GM12878 (cell line): ENCODE measurements around the gene TMIGD3. TPM values are rescaled to one million over a fixed set of nuclear protein-coding genes. Genes with fewer than 3 reads are reported as not detected.

Experiments
- ATAC-seq: fragments of 200-7000 bp; cut with Tn5 transposase; 3 replicates; pipeline ENCODE4 v1.9.1; 2020; ENCODE audit warnings: mild to moderate bottlenecking, moderate library complexity
- BruUV-seq: library from RNA; stranded (reverse); fragments of 400-500 nt; replicated peaks from 2 replicates; lab custom pipeline; 2021; lab: Mats Ljungman, UMichigan
- CTCF ChIA-PET: fragments of 300-600 bp; sonication (Branson Sonifier 250); formaldehyde crosslinking; extraction: SDS; loops from one replicate; lab custom pipeline; 2021; ENCODE audit warnings: inconsistent platforms; lab: Yijun Ruan, JAX
- POLR2A ChIA-PET: fragments of 350-600 bp; formaldehyde crosslinking; extraction: SDS; loops from one replicate; lab custom pipeline; 2021; ENCODE audit warnings: inconsistent platforms; lab: Charles Lee
- RAD21 ChIA-PET: fragments of 300-600 bp; sonication (Branson Sonifier 250); formaldehyde crosslinking; loops from one replicate; lab custom pipeline; 2023; ENCODE audit warnings: antibody characterized with exemption; ENCODE audit not compliant: unreplicated experiment; lab: Charles Lee
- SMC1A ChIA-PET: fragments of 300-600 bp; sonication (Branson Sonifier 250); formaldehyde crosslinking; loops from one replicate; lab custom pipeline; 2023; ENCODE audit not compliant: unreplicated experiment, uncharacterized antibody; lab: Charles Lee
- DNase-seq: peaks from one replicate; pipeline ENCODE4 v3.0.0-alpha.2; 2011; ENCODE audit warnings: low read depth, low spot score
- FAIRE-seq: peaks from 3 replicates; lab custom pipeline; 2011; peaks lifted over from hg19 to GRCh38; lab: Jason Lieb, UNC
- H2AFZ ChIP-seq: 2 replicates; pipeline ENCODE4 v1.6.0; 2011; ENCODE audit warnings: low read depth, low read length, control low read depth; ENCODE audit not compliant: control insufficient read depth
- H3K27ac ChIP-seq: 2 replicates; pipeline ENCODE4 v1.5.1; 2011; ENCODE audit warnings: control low read depth; ENCODE audit not compliant: control insufficient read depth, insufficient read depth
- H3K27me3 ChIP-seq, 2 experiments: replicated peaks in 1 of 2; 2 replicates each; pipeline versions ENCODE4 v1.6.0 to v1.6.1; 2011; ENCODE audit warnings: low read length in 1 of 2; ENCODE audit not compliant: control insufficient read depth in 2 of 2, insufficient read depth in 2 of 2
- H3K36me3 ChIP-seq, 2 experiments: 2 replicates each; pipeline ENCODE4 v1.5.1; 2011; ENCODE audit warnings: low read length in 1 of 2; ENCODE audit not compliant: control insufficient read depth in 2 of 2, insufficient read depth in 2 of 2
- H3K4me1 ChIP-seq: 2 replicates; pipeline ENCODE4 v1.6.1; 2011; ENCODE audit warnings: mild to moderate bottlenecking, low read length, moderate library complexity, mixed read lengths; ENCODE audit not compliant: control insufficient read depth, insufficient read depth
- H3K4me2 ChIP-seq: 2 replicates; pipeline ENCODE4 v1.6.0; 2011; ENCODE audit warnings: control low read depth; ENCODE audit not compliant: control insufficient read depth, insufficient read depth
- H3K4me3 ChIP-seq: fragments of 200-600 bp; sonication (generic); 2 replicates; pipeline ENCODE4 v1.5.1; 2016
- H3K79me2 ChIP-seq: 2 replicates; pipeline ENCODE4 v1.6.0; 2011; ENCODE audit warnings: low read length; ENCODE audit not compliant: control insufficient read depth, insufficient read depth
- H3K9ac ChIP-seq: 2 replicates; pipeline ENCODE4 v1.8.0; 2011; ENCODE audit warnings: low read length, control low read depth, mixed read lengths; ENCODE audit not compliant: control insufficient read depth, insufficient read depth
- H3K9me3 ChIP-seq: replicated peaks from 3 replicates; pipeline ENCODE4 v1.5.1; 2011; ENCODE audit warnings: mild to moderate bottlenecking, low read length; ENCODE audit not compliant: control insufficient read depth, insufficient read depth
- H4K20me1 ChIP-seq: 2 replicates; pipeline ENCODE4 v1.6.0; 2011; ENCODE audit not compliant: control insufficient read depth, insufficient read depth
- CBFB ChIP-seq: IDR thresholded peaks from 2 replicates; pipeline ENCODE4 v1.6.1; 2016; ENCODE audit warnings: antibody characterized with exemption, low read depth
- FOXM1 ChIP-seq: IDR thresholded peaks from 2 replicates; pipeline ENCODE4 v1.6.1; 2012; ENCODE audit warnings: low read depth, mild to moderate bottlenecking, inconsistent platforms, low read length, moderate library complexity
- MTA3 ChIP-seq: IDR thresholded peaks from 2 replicates; pipeline ENCODE4 v1.6.1; 2012; ENCODE audit warnings: low read length, inconsistent platforms, borderline replicate concordance
- NFYA ChIP-seq: IDR thresholded peaks from 2 replicates; pipeline ENCODE4 v1.6.1; 2011; ENCODE audit warnings: low read depth, mild to moderate bottlenecking, low read length, improper control_type of control experiment, borderline replicate concordance
- NR2C2 ChIP-seq: IDR thresholded peaks from 2 replicates; pipeline ENCODE4 v1.6.1; 2011; ENCODE audit warnings: borderline replicate concordance, low read depth; ENCODE audit not compliant: control insufficient read depth, insufficient read length
- RAD21 ChIP-seq: IDR thresholded peaks from 2 replicates; pipeline ENCODE4 v1.6.1; 2011; ENCODE audit warnings: mild to moderate bottlenecking, low read depth, low read length, moderate library complexity; ENCODE audit not compliant: insufficient read depth
- SREBF1 ChIP-seq: IDR thresholded peaks from 2 replicates; pipeline ENCODE4 v1.6.1; 2012; ENCODE audit warnings: mild to moderate bottlenecking, low read length
- SUPT20H ChIP-seq: IDR thresholded peaks from 2 replicates; pipeline ENCODE4 v1.6.1; 2011; ENCODE audit warnings: low read depth, mild to moderate bottlenecking, low read length, moderate library complexity, borderline replicate concordance; ENCODE audit not compliant: control insufficient read depth
- WGBS: methylation state at CpG from one replicate; pipeline ENCODE4 v1.1.6; 2016; ENCODE audit warnings: low lambda C conversion rate; ENCODE audit not compliant: insufficient replicate concordance, insufficient coverage; ENCODE audit errors: missing lambda C conversion rate; 5-methylcytosine and 5-hydroxymethylcytosine counted together
- in situ Hi-C: fragments of 300-500 bp; cut with MboI; formaldehyde crosslinking; loops from 9 replicates; pipeline ENCODE4 v1.14.3; 2018; ENCODE audit warnings: mixed read lengths
- intact Hi-C: fragments of 100-400 bp; cut with micrococcal nuclease; formaldehyde crosslinking; loops from one replicate; pipeline ENCODE4 v1.14.2; 2022; ENCODE audit not compliant: unreplicated experiment
- polyA plus RNA-seq, 11 experiments: library from polyadenylated mRNA; depleted of rRNA in 4 of 11; unstranded in 6 of 11; stranded (reverse) in 5 of 11; fragments of >200 nt; fragmentation: Nextera tagmentation in 4 of 11; fragmentation: Illumina TruSeq in 1 of 11; extraction: Ambion mirVana in 4 of 11; extraction: Trizol in 1 of 11; gene quantifications; 1 replicate in 1 of 11; 2 replicates in 10 of 11; pipeline versions ENCODE4 v1.2.1 to v1.2.3, GENCODE V29; 2011 to 2016; ENCODE audit warnings: inconsistent platforms in 2 of 11, missing spikeins in 2 of 11, low read depth in 1 of 11
- total RNA-seq, 4 experiments: library from RNA; depleted of rRNA in 3 of 4; stranded (reverse); fragments of >200 nt in 3 of 4; fragmentation: Illumina TruSeq in 1 of 4; extraction: Trizol in 1 of 4; gene quantifications; 2 replicates each; pipeline versions ENCODE4 v1.2.1 to v1.2.3, GENCODE V29; 2013 to 2021
- TF ChIP-seq, protein P1 (sequence below), 3 experiments: IDR thresholded peaks in 2 of 3; conservative IDR thresholded peaks in 1 of 3; 2 replicates each; pipeline ENCODE4 v1.5.1; 2011; ENCODE audit warnings: low read depth in 3 of 3, low read length in 3 of 3, mild to moderate bottlenecking in 3 of 3, control low read depth in 2 of 3, moderate library complexity in 2 of 3, inconsistent platforms in 1 of 3, mixed read lengths in 1 of 3; ENCODE audit not compliant: control insufficient read depth in 2 of 3, insufficient read depth in 1 of 3; ENCODE audit errors: extremely low read depth in 1 of 3

TMIGD3 gene
- total and polyA plus RNA-seq, 10 of the 15 experiments (the other 5 are each of a cell fraction or from before 2014, with no cell fraction given), result 0.17 TPM; not detected in 9

DNA sequence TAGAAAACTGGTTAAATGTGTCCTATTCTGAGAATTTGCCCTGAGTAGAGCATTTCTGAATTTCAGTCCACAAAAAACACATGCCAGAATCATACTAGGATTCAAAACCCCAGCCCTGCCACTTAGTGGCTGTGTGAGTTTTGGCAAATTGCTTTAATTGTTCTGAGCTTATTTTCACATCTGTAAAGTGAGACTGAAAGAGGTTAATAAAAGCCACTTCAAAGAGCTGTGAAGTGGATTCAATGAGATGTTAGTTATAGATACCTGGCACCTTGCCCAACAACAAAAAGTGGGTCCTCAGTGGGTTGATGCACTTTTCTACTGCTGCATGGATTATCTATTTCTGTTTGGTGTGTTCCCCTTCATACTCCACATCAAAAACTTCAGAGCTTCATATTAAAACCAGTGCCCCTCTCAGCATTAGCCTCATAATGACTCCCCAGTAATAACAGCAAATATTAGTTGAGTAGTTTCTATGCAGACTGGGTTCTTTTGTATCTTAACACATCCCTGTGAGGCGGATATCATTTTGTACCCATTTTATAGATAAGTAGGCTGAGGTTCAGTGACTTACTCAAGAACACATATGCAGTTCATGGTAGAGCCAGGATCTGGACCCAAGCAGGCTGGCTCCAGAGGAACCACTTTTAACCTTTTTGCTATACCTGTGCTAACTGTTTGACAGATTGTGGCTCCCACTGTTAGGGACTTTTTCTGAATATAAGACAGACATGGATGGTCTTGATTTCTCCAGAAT is 14.2 kb upstream of the TMIGD3 start (continued):
- TF ChIP-seq NFYA, result no peak
- no peak for TF ChIP-seq SUPT20H
- TF ChIP-seq NR2C2, result no peak
- TF ChIP-seq SREBF1, result no peak
- no peak for TF ChIP-seq RAD21
- TF ChIP-seq, all 136 proteins: peak for 23

DNA sequence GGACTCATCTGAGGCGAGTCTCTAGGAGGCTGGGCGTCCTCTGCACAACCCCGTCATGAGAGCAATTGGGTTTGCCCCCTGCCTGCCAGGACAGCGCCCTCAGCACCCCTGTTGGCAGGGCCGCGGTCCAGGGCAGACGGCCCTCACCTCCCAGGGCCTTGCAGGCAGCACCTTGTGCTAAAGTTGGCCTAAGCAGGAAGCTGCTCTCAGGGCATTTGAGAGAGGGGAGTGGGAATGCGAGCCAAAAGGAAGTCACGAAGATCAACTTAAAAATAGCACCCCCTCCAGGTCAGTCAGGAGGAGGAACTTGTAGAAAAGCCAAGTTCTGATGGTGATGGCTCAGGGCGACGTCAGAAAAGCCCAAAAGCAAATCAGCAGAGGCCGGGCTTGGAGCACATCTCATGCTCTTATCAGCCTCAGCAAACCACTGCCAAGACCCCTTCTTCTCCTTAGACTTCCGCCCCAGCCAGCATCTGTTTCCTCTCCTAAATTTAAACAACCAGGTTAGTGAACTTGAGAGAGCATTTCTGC is 12.6 kb upstream of the TMIGD3 start:
- ChIA-PET SMC1A (interaction anchor here (0.6 to 4.5 kb wide), 10 partner anchors 9 to 231 kb away, joined by 3 to 46 read pairs (median 4); no protein-coding TSS in a partner anchor), RAD21 (interaction anchor here (1.2 to 4.7 kb wide), 4 partner anchors 9 to 223 kb away, joined by 3 to 38 read pairs (median 6); partner anchors contain the start of gene INKA2), POLR2A (interaction anchor here (0.5 to 2.4 kb wide), 7 partner anchors 73 to 177 kb away, joined by 3 to 7 read pairs (median 3); no protein-coding TSS in a partner anchor), CTCF (interaction anchor here (0.6 to 5.0 kb wide), 14 partner anchors 8 to 254 kb away, joined by 3 to 76 read pairs (median 4); partner anchors contain the start of gene DDX20)
- no peaks in the 10 kb centered on the region; a peak in 1 of 4 replicates for H3K27me3 ChIP-seq
- in situ Hi-C loops, result loop anchor here (10.0 kb wide), 1 partner anchor 79 kb away; no protein-coding TSS in a partner anchor
- peak overlapping the region; percentile 89 for H3K4me2 ChIP-seq
- ATAC-seq, result peak; percentile 42
- peak overlapping the region; percentile 33 for H3K27ac ChIP-seq
- H3K4me1 ChIP-seq, result peaks cover 36% of the 10 kb centered on the region
- H3K36me3 ChIP-seq, result no peaks in the 10 kb centered on the region
- WGBS, result 0% methylated on average over 13 of the region's 13 CpGs
- no peak for DNase-seq
- peak overlapping the region; percentile 45; the same call in 1 of the 2 replicates for H3K4me3 ChIP-seq
- H3K9ac ChIP-seq, result peak overlapping the region; percentile 41; the same call in 1 of the 2 replicates
- TF ChIP-seq CBFB (no peak), FOXM1 (no peak), MTA3 (peak; percentile 53; the same call in 1 of the 2 replicates)
- TF ChIP-seq, protein P1, sequence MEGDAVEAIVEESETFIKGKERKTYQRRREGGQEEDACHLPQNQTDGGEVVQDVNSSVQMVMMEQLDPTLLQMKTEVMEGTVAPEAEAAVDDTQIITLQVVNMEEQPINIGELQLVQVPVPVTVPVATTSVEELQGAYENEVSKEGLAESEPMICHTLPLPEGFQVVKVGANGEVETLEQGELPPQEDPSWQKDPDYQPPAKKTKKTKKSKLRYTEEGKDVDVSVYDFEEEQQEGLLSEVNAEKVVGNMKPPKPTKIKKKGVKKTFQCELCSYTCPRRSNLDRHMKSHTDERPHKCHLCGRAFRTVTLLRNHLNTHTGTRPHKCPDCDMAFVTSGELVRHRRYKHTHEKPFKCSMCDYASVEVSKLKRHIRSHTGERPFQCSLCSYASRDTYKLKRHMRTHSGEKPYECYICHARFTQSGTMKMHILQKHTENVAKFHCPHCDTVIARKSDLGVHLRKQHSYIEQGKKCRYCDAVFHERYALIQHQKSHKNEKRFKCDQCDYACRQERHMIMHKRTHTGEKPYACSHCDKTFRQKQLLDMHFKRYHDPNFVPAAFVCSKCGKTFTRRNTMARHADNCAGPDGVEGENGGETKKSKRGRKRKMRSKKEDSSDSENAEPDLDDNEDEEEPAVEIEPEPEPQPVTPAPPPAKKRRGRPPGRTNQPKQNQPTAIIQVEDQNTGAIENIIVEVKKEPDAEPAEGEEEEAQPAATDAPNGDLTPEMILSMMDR (IDR thresholded peaks at IDR 0.05 in 2 of 3, conservative IDR thresholded peaks at IDR 0.05 in 1 of 3; ENCODE audit: control insufficient read depth in 2 of 3, extremely low read depth in 1 of 3, insufficient read depth in 1 of 3, low read depth in 3 of 3, low read length in 3 of 3), result peak; percentile 12 to 50 (median 34); a peak in 5 of 6 replicates
- no peaks in the 10 kb centered on the region for H3K9me3 ChIP-seq
- H2AFZ ChIP-seq, result peak overlapping the region; percentile 58
- FAIRE-seq, result peak; percentile 7
- no peaks in the 10 kb centered on the region for H4K20me1 ChIP-seq
- no peaks in the 10 kb centered on the region for H3K79me2 ChIP-seq
- intact Hi-C loops, result loop anchor here (5.0 kb wide), 1 partner anchor 41 kb away; no protein-coding TSS in a partner anchor
- BruUV-seq, result no TSS peak
